AG09309 (cell line): Measurements from ENCODE around the gene WDR41.

Source experiments
- DNase-seq: peaks from one replicate; pipeline ENCODE4 v3.0.0-alpha.2; 2010; ENCODE audit warnings: low read depth
- H3K4me3 ChIP-seq: 2 replicates; pipeline ENCODE4 v1.5.1; 2011; ENCODE audit warnings: mild to moderate bottlenecking, low read depth, low read length, moderate library complexity; ENCODE audit not compliant: control insufficient read depth
- CTCF ChIP-seq: IDR thresholded peaks from 2 replicates; pipeline ENCODE4 v1.5.1; 2011; ENCODE audit warnings: mild to moderate bottlenecking, low read depth, low read length, inconsistent platforms; ENCODE audit not compliant: insufficient read depth, control insufficient read depth; ENCODE audit errors: missing control alignments

Gene WDR41

GRCh38 chr5:77428526-77428925 is 63.6 kb downstream of the WDR41 start:
- no peak for TF ChIP-seq CTCF
- no peak overlapping the region for H3K4me3 ChIP-seq
- DNase-seq: no peak

GRCh38 chr5:77427998-77428397 is 64.1 kb downstream of the WDR41 start:
- DNase-seq: peak; percentile 32
- no peak overlapping the region for H3K4me3 ChIP-seq
- TF ChIP-seq CTCF: no peak

- TF ChIP-seq CTCF: no peak
- DNase-seq: no peak
These were observed 65.4 kb downstream of the WDR41 start for GRCh38 chr5:77426670-77427069.

GRCh38 chr5:77425998-77426659 is 66.0 kb downstream of the WDR41 start:
- no peak for TF ChIP-seq CTCF
- DNase-seq: no peak
- no peak overlapping the region for H3K4me3 ChIP-seq

More at GRCh38 chr5:77426670-77427069, 65.4 kb downstream of the WDR41 start:
- H3K4me3 ChIP-seq: no peak overlapping the region

GRCh38 chr5:77425420-77425819 is 66.7 kb downstream of the WDR41 start:
- DNase-seq: no peak
- H3K4me3 ChIP-seq: no peak overlapping the region
- TF ChIP-seq CTCF: no peak

- TF ChIP-seq CTCF: no peak
- no peak overlapping the region for H3K4me3 ChIP-seq
- no peak for DNase-seq
These were observed 67.2 kb downstream of the WDR41 start for GRCh38 chr5:77424921-77425320.
